ENCODE measurements around the gene WDR93. TPM values are rescaled to one million over a fixed set of nuclear protein-coding genes. Genes with fewer than 3 reads are reported as not detected.
"Not testable (repeated sequence)": the region's sequence is repeated elsewhere in the genome, so short reads cannot be mapped to it uniquely, and the experiment has no call there.

Gene WDR93
- total and polyA plus RNA-seq, 2 donors from 2014 or later = 1.2 to 2.5 TPM

DNA sequence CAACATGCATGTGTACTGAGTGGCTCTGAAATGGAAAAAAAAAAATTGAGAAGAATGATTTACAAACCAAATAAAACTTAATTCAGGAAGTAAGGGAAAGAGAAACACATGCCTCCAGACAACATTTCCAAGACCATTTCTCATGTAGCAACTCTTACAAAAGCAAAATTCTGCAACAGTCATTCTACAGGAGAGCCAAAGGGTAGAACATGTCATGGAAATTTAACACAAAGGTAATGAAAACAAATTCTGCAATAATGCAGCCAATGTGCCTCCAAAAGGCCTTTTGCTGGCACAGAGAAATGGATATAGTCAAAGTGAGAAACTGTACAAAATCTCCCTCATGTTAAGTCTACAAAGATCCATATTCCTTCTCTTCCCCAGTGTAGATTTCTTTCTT is 4.1 kb upstream of the WDR93 start:
- Histone ChIP-seq H3K9me3 (ENCODE audit: control insufficient read depth in 2 of 3, insufficient read depth in 1 of 3, low read length in 3 of 3) (no peaks in the 10 kb centered on the region), H3K9ac (ENCODE audit: low read length in 3 of 3) (no peak overlapping the region), H3K4me3 (ENCODE audit: low read length in 3 of 3) (no peak overlapping the region), H3K4me1 (ENCODE audit: control insufficient read depth in 2 of 3, insufficient read depth in 2 of 3, low read depth in 1 of 3, low read length in 3 of 3) (peaks cover 0 to 3% (median 0%) of the 10 kb centered on the region in 3 donors), H3K27me3 (ENCODE audit: control insufficient read depth, insufficient read depth, low read length) (no peaks in the 10 kb centered on the region), H3K27ac (ENCODE audit: low read depth in 2 of 2, low read length in 2 of 2) (no peak overlapping the region), H3K36me3 (ENCODE audit: control insufficient read depth in 2 of 3, insufficient read depth in 3 of 3, low read length in 3 of 3) (peaks cover 0 to 5% (median 3%) of the 10 kb centered on the region in 3 donors)
- intact Hi-C loops (cut with DNase I) = no loop called here
- TF ChIP-seq, protein P1, sequence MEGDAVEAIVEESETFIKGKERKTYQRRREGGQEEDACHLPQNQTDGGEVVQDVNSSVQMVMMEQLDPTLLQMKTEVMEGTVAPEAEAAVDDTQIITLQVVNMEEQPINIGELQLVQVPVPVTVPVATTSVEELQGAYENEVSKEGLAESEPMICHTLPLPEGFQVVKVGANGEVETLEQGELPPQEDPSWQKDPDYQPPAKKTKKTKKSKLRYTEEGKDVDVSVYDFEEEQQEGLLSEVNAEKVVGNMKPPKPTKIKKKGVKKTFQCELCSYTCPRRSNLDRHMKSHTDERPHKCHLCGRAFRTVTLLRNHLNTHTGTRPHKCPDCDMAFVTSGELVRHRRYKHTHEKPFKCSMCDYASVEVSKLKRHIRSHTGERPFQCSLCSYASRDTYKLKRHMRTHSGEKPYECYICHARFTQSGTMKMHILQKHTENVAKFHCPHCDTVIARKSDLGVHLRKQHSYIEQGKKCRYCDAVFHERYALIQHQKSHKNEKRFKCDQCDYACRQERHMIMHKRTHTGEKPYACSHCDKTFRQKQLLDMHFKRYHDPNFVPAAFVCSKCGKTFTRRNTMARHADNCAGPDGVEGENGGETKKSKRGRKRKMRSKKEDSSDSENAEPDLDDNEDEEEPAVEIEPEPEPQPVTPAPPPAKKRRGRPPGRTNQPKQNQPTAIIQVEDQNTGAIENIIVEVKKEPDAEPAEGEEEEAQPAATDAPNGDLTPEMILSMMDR (IDR thresholded peaks at IDR 0.05; ENCODE audit: borderline replicate concordance, extremely low read depth, insufficient read depth) = no peak
- FAIRE-seq (no peak), DNase-seq (peak in 1 of 5 donors; percentile 43)

DNA sequence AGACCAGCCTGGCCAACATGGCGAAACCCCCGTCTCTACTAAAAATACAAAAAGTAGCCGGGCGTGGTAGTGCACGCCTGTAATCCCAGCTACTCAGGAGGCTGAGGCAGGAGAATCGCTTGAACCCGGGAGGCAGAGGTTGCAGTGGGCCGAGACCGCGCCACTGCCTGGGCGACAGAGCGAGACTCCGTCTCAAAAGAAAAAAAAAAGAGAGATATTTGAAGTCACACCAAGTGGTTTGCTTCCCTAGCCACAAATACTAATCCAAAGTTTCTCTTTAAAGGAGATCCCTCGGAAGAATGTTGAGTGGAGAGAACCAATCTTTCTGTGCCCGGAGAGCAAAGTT is 708 bp upstream of the WDR93 start:
- intact Hi-C loops (cut with DNase I); H3K4me1 ChIP-seq (ENCODE audit: control insufficient read depth in 2 of 3, insufficient read depth in 2 of 3, low read depth in 1 of 3, low read length in 3 of 3); H3K36me3 ChIP-seq (ENCODE audit: control insufficient read depth in 2 of 3, insufficient read depth in 3 of 3, low read length in 3 of 3); FAIRE-seq; DNase-seq; H3K9me3 ChIP-seq (ENCODE audit: control insufficient read depth in 2 of 3, insufficient read depth in 1 of 3, low read length in 3 of 3); H3K27me3 ChIP-seq (ENCODE audit: control insufficient read depth, insufficient read depth, low read length): not testable (repeated sequence)
- Histone ChIP-seq H3K4me3 (ENCODE audit: low read length in 3 of 3) (peak overlapping the region; percentile 82 to 92 (median 92)), H3K27ac (ENCODE audit: low read depth in 2 of 2, low read length in 2 of 2) (peak overlapping the region; percentile 65 to 74), H3K9ac (ENCODE audit: low read length in 3 of 3) (peak overlapping the region; percentile 79 to 91 (median 80))

- Histone ChIP-seq H3K9me3 (ENCODE audit: control insufficient read depth in 2 of 3, insufficient read depth in 1 of 3, low read length in 3 of 3) (no peaks in the 10 kb centered on the region), H3K27ac (ENCODE audit: low read depth in 2 of 2, low read length in 2 of 2) (no peak overlapping the region), H3K27me3 (ENCODE audit: control insufficient read depth, insufficient read depth, low read length) (no peaks in the 10 kb centered on the region), H3K4me1 (ENCODE audit: control insufficient read depth in 2 of 3, insufficient read depth in 2 of 3, low read depth in 1 of 3, low read length in 3 of 3) (peaks cover 0 to 3% (median 0%) of the 10 kb centered on the region in 3 donors), H3K9ac (ENCODE audit: low read length in 3 of 3) (no peak overlapping the region), H3K36me3 (ENCODE audit: control insufficient read depth in 2 of 3, insufficient read depth in 3 of 3, low read length in 3 of 3) (no peaks in the 10 kb centered on the region), H3K4me3 (ENCODE audit: low read length in 3 of 3) (no peak overlapping the region)
- TF ChIP-seq, protein P1 (IDR thresholded peaks at IDR 0.05; ENCODE audit: borderline replicate concordance, extremely low read depth, insufficient read depth) = no peak
- intact Hi-C loops (cut with DNase I) = no loop called here
- FAIRE-seq = no peak
- DNase-seq = peak in 2 of 5 donors; percentile 16 to 54
Observed at GRCh38 chr15:89693091-89693490, 2.5 kb downstream of the WDR93 start.

DNA sequence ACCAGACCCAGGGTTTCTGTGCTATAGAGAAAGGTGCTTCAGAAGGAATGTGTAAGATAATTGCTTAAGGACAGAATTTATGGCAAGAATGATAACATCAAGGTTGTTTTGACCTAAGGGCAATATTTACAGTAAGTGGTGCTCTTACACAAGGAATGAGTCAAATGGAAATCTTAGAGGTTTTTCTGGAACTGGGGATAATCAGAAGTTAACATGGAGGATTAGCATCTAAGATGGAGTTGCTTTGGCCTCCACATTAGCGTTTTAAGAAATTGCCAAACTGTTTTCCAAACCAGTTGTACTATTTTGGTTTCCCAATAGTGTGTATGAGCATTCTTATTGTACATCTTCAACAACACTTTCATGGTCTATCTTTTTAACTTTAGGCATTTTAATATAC is 3.1 kb downstream of the WDR93 start:
- TF ChIP-seq, protein P1 (IDR thresholded peaks at IDR 0.05; ENCODE audit: borderline replicate concordance, extremely low read depth, insufficient read depth) = no peak
- FAIRE-seq = no peak
- DNase-seq = no peak
- intact Hi-C loops (cut with DNase I) = no loop called here
- H3K9ac ChIP-seq (ENCODE audit: low read length in 3 of 3) = no peak overlapping the region
- no peaks in the 10 kb centered on the region for H3K36me3 ChIP-seq (ENCODE audit: control insufficient read depth in 2 of 3, insufficient read depth in 3 of 3, low read length in 3 of 3)
- peaks cover 0 to 3% (median 0%) of the 10 kb centered on the region in 3 donors for H3K4me1 ChIP-seq (ENCODE audit: control insufficient read depth in 2 of 3, insufficient read depth in 2 of 3, low read depth in 1 of 3, low read length in 3 of 3)
- H3K27me3 ChIP-seq (ENCODE audit: control insufficient read depth, insufficient read depth, low read length) = no peaks in the 10 kb centered on the region
- no peak overlapping the region for H3K27ac ChIP-seq (ENCODE audit: low read depth in 2 of 2, low read length in 2 of 2)
- H3K9me3 ChIP-seq (ENCODE audit: control insufficient read depth in 2 of 3, insufficient read depth in 1 of 3, low read length in 3 of 3) = no peaks in the 10 kb centered on the region
- H3K4me3 ChIP-seq (ENCODE audit: low read length in 3 of 3) = no peak overlapping the region
